Astrocyte (in vitro differentiated cells and primary cell): Measurements from ENCODE around the gene CUEDC1. TPM values are rescaled to one million over a fixed set of nuclear protein-coding genes. Genes with fewer than 3 reads are reported as not detected.
"Not testable (repeated sequence)": the region's sequence is repeated elsewhere in the genome, so short reads cannot be mapped to it uniquely, and the experiment has no call there.

ENCODE experiments used
- DNase-seq: peaks from one replicate; pipeline ENCODE4 v3.0.0-alpha.2; 2010; ENCODE audit warnings: low read depth
- FAIRE-seq: peaks from 2 replicates; lab custom pipeline; 2011; peaks lifted over from hg19 to GRCh38; lab: Jason Lieb, UNC
- H2AFZ ChIP-seq: 2 replicates; pipeline ENCODE4 v1.6.0; 2012; ENCODE audit warnings: low read depth, low read length, inconsistent platforms
- H3K27ac ChIP-seq: 2 replicates; pipeline ENCODE4 v1.5.1; 2011; ENCODE audit warnings: low read depth, low read length, inconsistent platforms
- H3K27me3 ChIP-seq: 2 replicates; pipeline ENCODE4 v1.6.0; 2011; ENCODE audit warnings: low read length, inconsistent platforms; ENCODE audit not compliant: insufficient read depth
- H3K36me3 ChIP-seq: 2 replicates; pipeline ENCODE4 v1.5.1; 2011; ENCODE audit warnings: low read length, inconsistent platforms; ENCODE audit not compliant: insufficient read depth
- H3K4me1 ChIP-seq: 2 replicates; pipeline ENCODE4 v1.5.1; 2011; ENCODE audit warnings: low read length, inconsistent platforms; ENCODE audit not compliant: insufficient read depth
- H3K4me2 ChIP-seq: 2 replicates; pipeline ENCODE4 v1.6.0; 2012; ENCODE audit warnings: low read length, inconsistent platforms
- H3K4me3 ChIP-seq: 2 replicates; pipeline ENCODE4 v1.5.1; 2011; ENCODE audit warnings: low read depth, mild to moderate bottlenecking, low read length, inconsistent platforms; ENCODE audit not compliant: insufficient read depth
- H3K79me2 ChIP-seq: 2 replicates; pipeline ENCODE4 v1.6.0; 2012; ENCODE audit warnings: mild to moderate bottlenecking, low read length, inconsistent platforms; ENCODE audit not compliant: insufficient read depth
- H3K9ac ChIP-seq: 2 replicates; pipeline ENCODE4 v1.6.0; 2012; ENCODE audit warnings: mild to moderate bottlenecking, low read length, inconsistent platforms
- H3K9me3 ChIP-seq: 2 replicates; pipeline ENCODE4 v1.5.1; 2012; ENCODE audit warnings: low read depth, mild to moderate bottlenecking, low read length, inconsistent platforms; ENCODE audit not compliant: insufficient read depth
- H4K20me1 ChIP-seq: 2 replicates; pipeline ENCODE4 v1.6.0; 2012; ENCODE audit warnings: low read length, inconsistent platforms; ENCODE audit not compliant: insufficient read depth
- H3K27ac Mint-ChIP-seq: one replicate; pipeline ENCODE4 v1.8.0; 2021; ENCODE audit warnings: mild to moderate bottlenecking, mixed read lengths; ENCODE audit not compliant: unreplicated experiment
- H3K27me3 Mint-ChIP-seq: one replicate; pipeline ENCODE4 v1.8.0; 2021; ENCODE audit warnings: low read depth, mixed read lengths; ENCODE audit not compliant: unreplicated experiment
- H3K36me3 Mint-ChIP-seq: one replicate; pipeline ENCODE4 v1.8.0; 2021; ENCODE audit warnings: low read depth, mixed read lengths; ENCODE audit not compliant: unreplicated experiment
- H3K4me1 Mint-ChIP-seq: one replicate; pipeline ENCODE4 v1.8.0; 2021; ENCODE audit warnings: low read depth, mixed read lengths; ENCODE audit not compliant: unreplicated experiment
- H3K4me3 Mint-ChIP-seq: one replicate; pipeline ENCODE4 v1.8.0; 2021; ENCODE audit warnings: mild to moderate bottlenecking, moderate library complexity, mixed read lengths; ENCODE audit not compliant: unreplicated experiment
- H3K9me3 Mint-ChIP-seq: one replicate; pipeline ENCODE4 v1.8.0; 2021; ENCODE audit warnings: mild to moderate bottlenecking, mixed read lengths; ENCODE audit not compliant: unreplicated experiment
- EZH2 ChIP-seq: IDR thresholded peaks from 2 replicates; pipeline ENCODE4 v1.6.1; 2012; ENCODE audit warnings: mild to moderate bottlenecking, low read length, inconsistent platforms; ENCODE audit not compliant: insufficient read depth
- total RNA-seq: library from RNA; stranded (reverse); gene quantifications from 2 replicates; pipeline ENCODE4 v1.2.1, GENCODE V29; 2021
- TF ChIP-seq, protein P1 (sequence below): IDR thresholded peaks from 2 replicates; pipeline ENCODE4 v1.5.1; 2011; ENCODE audit warnings: low read depth, mild to moderate bottlenecking, inconsistent platforms, low read length, moderate library complexity; ENCODE audit not compliant: insufficient read depth

Gene CUEDC1
- total RNA-seq, 1 donor from 2014 or later, result 43.7 TPM

DNA sequence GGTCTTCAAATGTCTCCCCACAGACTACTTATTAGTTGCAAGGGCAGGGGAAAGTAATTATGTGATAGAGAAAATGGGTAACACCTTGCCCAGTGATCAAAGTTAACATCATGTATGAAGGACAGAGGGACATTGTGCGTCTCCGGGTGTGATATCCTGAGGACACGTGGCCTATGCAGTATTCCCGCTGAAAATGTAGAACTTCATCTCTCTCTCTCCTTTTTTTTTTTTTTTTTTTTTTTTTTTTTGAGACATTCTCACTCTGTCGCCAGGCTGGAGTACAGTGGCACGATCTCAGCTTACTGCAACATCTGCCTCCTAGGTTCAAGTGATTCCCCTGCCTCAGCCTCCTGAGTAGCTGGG is 7.9 kb upstream of the CUEDC1 start:
- FAIRE-seq, result no peak
- H2AFZ ChIP-seq, result no peak overlapping the region
- no peaks in the 10 kb centered on the region for H3K4me1 ChIP-seq
- H3K36me3 ChIP-seq, result no peaks in the 10 kb centered on the region
- H3K9ac ChIP-seq, result no peak overlapping the region
- TF ChIP-seq EZH2, result no peak
- TF ChIP-seq, protein P1, sequence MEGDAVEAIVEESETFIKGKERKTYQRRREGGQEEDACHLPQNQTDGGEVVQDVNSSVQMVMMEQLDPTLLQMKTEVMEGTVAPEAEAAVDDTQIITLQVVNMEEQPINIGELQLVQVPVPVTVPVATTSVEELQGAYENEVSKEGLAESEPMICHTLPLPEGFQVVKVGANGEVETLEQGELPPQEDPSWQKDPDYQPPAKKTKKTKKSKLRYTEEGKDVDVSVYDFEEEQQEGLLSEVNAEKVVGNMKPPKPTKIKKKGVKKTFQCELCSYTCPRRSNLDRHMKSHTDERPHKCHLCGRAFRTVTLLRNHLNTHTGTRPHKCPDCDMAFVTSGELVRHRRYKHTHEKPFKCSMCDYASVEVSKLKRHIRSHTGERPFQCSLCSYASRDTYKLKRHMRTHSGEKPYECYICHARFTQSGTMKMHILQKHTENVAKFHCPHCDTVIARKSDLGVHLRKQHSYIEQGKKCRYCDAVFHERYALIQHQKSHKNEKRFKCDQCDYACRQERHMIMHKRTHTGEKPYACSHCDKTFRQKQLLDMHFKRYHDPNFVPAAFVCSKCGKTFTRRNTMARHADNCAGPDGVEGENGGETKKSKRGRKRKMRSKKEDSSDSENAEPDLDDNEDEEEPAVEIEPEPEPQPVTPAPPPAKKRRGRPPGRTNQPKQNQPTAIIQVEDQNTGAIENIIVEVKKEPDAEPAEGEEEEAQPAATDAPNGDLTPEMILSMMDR, result no peak
- no peak overlapping the region for H3K4me2 ChIP-seq
- no peaks in the 10 kb centered on the region for H4K20me1 ChIP-seq
- no peaks in the 10 kb centered on the region for H3K36me3 Mint-ChIP-seq
- peaks cover 14% of the 10 kb centered on the region for H3K27me3 Mint-ChIP-seq
- H3K4me3 ChIP-seq, result no peak overlapping the region
- no peak overlapping the region for H3K27ac ChIP-seq
- peaks cover under 1% of the 10 kb centered on the region for H3K27me3 ChIP-seq
- no peaks in the 10 kb centered on the region for H3K9me3 ChIP-seq
- H3K4me3 Mint-ChIP-seq, result no peak overlapping the region
- no peak overlapping the region for H3K27ac Mint-ChIP-seq
- H3K4me1 Mint-ChIP-seq, result no peaks in the 10 kb centered on the region
- no peaks in the 10 kb centered on the region for H3K9me3 Mint-ChIP-seq
- H3K79me2 ChIP-seq, result no peaks in the 10 kb centered on the region
- DNase-seq, result no peak

DNA sequence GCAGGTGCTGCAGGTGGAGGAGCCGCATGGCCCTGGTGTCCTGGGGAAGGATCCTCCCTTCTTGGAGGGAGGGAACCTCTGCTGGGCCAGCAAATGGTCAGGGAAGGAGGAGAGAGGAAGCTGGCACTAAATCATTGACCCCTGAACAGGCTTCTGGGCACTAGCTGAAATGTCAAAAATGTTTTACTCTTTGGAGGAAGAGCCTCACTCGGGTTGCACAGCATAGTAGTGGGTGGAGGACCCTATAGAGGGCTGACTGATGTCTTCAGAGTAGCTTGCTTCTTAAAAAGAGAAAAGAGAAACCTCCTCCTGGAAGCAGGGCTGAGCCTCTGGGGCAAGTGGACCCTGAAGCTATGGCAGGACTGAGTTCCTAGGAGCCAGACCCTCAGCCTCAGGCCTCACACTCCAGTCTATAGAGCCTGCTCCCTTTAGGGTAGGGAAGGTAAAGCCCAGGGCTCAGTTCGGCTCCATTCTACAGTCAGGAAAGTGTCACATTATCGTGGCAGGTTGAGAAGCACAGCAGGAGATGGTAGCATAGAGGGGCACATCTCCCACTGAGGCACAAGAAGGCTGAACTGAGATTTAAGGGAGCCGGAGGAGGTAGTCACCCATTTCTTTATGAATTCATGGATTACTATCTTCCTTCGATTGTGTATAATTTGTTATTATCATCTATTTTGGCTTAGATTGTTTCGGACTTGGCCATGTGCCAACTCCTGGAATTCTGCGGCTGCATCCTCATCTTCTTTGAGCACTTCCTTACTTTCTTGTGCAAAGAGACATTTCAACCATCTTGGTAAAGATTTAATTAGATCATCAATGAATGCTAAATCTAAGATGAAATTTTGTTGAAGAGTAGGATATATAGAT is 7.3 kb upstream of the CUEDC1 start:
- TF ChIP-seq, protein P1, result no peak
- TF ChIP-seq EZH2, result no peak
- Mint-ChIP-seq H3K4me1 (peaks cover 4% of the 10 kb centered on the region), H3K27me3 (peaks cover 12% of the 10 kb centered on the region), H3K4me3 (no peak overlapping the region), H3K36me3 (no peaks in the 10 kb centered on the region), H3K9me3 (peaks cover under 1% of the 10 kb centered on the region), H3K27ac (no peak overlapping the region)
- H3K4me2 ChIP-seq, result no peak overlapping the region
- no peaks in the 10 kb centered on the region for H3K27me3 ChIP-seq
- no peaks in the 10 kb centered on the region for H3K4me1 ChIP-seq
- DNase-seq (no peak), FAIRE-seq (no peak)
- H2AFZ ChIP-seq, result no peak overlapping the region
- H3K4me3 ChIP-seq, result no peak overlapping the region
- no peaks in the 10 kb centered on the region for H4K20me1 ChIP-seq
- H3K9ac ChIP-seq, result no peak overlapping the region
- no peaks in the 10 kb centered on the region for H3K9me3 ChIP-seq
- H3K27ac ChIP-seq, result no peak overlapping the region
- no peaks in the 10 kb centered on the region for H3K36me3 ChIP-seq
- no peaks in the 10 kb centered on the region for H3K79me2 ChIP-seq

DNA sequence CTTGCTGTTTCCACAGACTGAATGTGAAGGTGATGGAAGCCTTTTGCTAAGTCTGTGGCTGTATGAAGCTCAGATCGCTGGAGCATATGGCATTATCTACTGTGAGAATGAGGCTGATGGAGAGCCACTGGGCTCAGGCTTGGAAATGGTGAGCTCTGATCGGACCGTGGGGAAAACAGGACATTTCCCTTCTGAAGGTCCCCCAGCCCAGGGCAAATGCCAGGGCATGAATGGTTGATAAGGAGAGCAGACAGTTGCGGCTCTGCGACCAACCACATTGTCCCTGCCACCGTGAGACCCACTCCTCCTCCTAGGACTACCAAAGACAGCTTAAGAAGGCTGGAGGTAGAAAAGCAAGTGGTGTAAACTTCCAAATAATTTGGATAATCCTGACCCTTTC is 4.7 kb upstream of the CUEDC1 start:
- H3K4me1 Mint-ChIP-seq, result peaks cover 15% of the 10 kb centered on the region
- peaks cover 10% of the 10 kb centered on the region for H3K4me1 ChIP-seq
- H3K27ac Mint-ChIP-seq, result no peak overlapping the region
- H3K27me3 ChIP-seq, result no peaks in the 10 kb centered on the region
- no peaks in the 10 kb centered on the region for H3K79me2 ChIP-seq
- no peak overlapping the region for H3K4me2 ChIP-seq
- no peak for FAIRE-seq
- no peaks in the 10 kb centered on the region for H4K20me1 ChIP-seq
- no peaks in the 10 kb centered on the region for H3K36me3 ChIP-seq
- no peak for DNase-seq
- H3K36me3 Mint-ChIP-seq, result no peaks in the 10 kb centered on the region
- TF ChIP-seq, protein P1, result no peak
- no peak for TF ChIP-seq EZH2
- H3K9me3 Mint-ChIP-seq, result peaks cover 2% of the 10 kb centered on the region
- H3K4me3 ChIP-seq, result no peak overlapping the region
- no peak overlapping the region for H3K4me3 Mint-ChIP-seq
- H3K27ac ChIP-seq, result no peak overlapping the region
- H3K9ac ChIP-seq, result no peak overlapping the region
- no peak overlapping the region for H2AFZ ChIP-seq
- no peaks in the 10 kb centered on the region for H3K9me3 ChIP-seq
- H3K27me3 Mint-ChIP-seq, result peaks cover 7% of the 10 kb centered on the region

DNA sequence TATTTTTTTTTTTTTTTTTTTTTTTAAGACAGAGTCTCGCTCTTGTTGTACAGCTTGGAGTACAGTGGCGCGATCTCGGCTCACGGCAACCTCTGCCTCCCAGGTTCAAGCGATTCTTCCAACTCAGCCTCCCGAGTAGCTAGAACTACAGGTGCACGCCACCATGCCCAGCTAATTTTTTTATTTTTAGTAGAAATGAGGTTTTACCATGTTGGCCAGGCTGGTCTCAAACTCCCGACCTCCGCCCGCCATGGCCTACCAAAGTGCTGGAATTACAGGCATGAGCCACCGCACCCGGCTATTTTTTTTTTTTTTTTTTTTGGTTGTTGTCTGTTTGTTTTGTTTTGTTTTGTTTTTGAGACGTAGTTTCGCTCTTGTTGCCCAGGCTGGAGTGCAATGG is 3.2 kb upstream of the CUEDC1 start:
- not testable (repeated sequence) for H4K20me1 ChIP-seq, H3K9ac ChIP-seq, H3K36me3 Mint-ChIP-seq, H3K9me3 Mint-ChIP-seq, H3K27ac ChIP-seq, H3K4me3 Mint-ChIP-seq, H3K27ac Mint-ChIP-seq, FAIRE-seq, H3K36me3 ChIP-seq, DNase-seq, H3K4me3 ChIP-seq, H3K27me3 Mint-ChIP-seq, H2AFZ ChIP-seq, H3K4me2 ChIP-seq, H3K9me3 ChIP-seq, H3K27me3 ChIP-seq
- peaks cover 23% of the 10 kb centered on the region for H3K4me1 Mint-ChIP-seq
- Histone ChIP-seq H3K4me1 (peaks cover 18% of the 10 kb centered on the region), H3K79me2 (peaks cover 14% of the 10 kb centered on the region)
